NCI-H1105 (cell line): ENCODE measurements around the gene COL18A1.

Source experiments
- DNase-seq: peaks from one replicate; lab custom pipeline; 2025; lab: John Stamatoyannopoulos, UW

COL18A1 gene

GRCh38 chr21:45401916-45402900 is 2.8 kb upstream of the COL18A1 start:
- DNase-seq = no peak

DNA sequence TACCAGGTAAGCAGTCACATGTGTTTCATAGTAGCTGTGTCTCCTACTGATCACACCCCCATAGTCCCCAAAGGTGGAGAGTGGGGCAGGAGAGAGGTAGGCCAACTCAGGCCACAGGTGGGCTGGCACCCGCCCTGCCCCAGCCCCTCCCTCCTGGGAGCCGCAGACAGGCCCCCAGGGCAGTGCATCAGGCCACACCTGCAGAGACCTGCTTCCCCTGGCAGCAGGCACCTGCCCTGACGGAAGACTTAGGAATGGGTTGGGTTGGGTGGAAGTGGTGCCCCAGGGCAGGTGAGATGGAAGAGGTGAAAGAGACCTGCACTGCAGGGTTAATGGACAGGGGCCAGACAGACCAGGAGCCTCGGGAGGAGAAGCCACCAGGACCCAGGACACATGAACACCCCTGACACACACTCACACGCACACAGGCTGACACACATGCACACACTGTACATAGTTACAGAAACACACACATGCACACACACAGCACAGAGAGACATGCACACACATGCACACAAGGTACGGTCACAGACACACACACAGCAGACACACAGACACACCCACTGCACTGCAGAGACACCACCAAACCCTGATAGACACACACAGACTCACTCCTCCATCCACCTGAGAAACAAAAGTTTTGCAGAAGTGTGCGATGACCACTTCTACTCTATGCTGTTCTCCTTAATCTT is 1.7 kb upstream of the COL18A1 start:
- no peak for DNase-seq

DNA sequence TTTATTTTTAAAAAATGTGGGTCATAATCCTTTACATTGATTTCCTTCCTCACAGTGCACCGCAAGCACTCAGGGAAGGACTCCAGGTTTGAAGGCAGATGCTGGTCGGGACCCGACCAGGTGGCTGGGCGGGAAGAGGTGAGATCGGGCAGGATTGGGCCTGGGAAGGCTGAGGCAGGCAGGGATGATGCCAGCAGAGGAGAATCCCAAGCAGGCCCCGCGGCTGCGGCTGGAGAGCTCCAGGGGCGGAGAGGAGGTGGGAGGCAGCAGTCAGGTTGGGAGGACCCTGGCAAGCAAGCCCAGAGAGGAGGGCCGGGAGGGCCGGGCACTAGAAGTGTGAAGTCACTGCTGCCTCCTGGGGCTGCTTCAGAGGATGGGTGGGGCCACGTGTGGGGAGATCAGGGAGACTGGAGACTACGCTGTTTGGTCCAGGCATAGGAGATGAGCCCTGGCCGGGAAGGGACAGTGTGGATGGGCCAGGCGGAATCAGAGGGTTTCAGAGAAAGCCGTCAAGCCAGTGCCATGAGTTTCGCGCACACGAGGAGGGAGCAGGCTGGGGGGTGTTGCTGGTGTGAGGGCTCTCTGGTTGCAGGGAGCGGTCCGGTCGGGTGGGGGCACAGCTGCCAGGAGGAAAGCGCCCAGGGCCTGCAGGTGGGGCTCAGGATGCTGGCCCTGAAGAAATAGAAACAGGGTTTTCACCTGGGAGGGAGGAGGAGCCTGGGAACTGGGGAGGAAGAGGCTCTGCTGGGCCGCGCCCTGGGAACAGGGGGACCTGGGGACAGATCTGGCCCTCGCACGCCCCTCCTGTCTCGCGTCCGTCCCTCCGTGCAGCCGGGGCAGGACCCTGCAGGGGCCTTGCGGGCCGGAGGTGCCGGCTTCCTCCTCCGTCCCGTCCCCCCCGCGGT is 888 bp upstream of the COL18A1 start:
- peak; percentile 23 for DNase-seq

GRCh38 chr21:45405271-45405818 is 380 bp downstream of the COL18A1 start:
- no peak for DNase-seq

- peak; percentile 15 for DNase-seq
Observed at GRCh38 chr21:45405819-45406762, 1.1 kb downstream of the COL18A1 start.

GRCh38 chr21:45406801-45407628 is 2.0 kb downstream of the COL18A1 start:
- DNase-seq = no peak

DNA sequence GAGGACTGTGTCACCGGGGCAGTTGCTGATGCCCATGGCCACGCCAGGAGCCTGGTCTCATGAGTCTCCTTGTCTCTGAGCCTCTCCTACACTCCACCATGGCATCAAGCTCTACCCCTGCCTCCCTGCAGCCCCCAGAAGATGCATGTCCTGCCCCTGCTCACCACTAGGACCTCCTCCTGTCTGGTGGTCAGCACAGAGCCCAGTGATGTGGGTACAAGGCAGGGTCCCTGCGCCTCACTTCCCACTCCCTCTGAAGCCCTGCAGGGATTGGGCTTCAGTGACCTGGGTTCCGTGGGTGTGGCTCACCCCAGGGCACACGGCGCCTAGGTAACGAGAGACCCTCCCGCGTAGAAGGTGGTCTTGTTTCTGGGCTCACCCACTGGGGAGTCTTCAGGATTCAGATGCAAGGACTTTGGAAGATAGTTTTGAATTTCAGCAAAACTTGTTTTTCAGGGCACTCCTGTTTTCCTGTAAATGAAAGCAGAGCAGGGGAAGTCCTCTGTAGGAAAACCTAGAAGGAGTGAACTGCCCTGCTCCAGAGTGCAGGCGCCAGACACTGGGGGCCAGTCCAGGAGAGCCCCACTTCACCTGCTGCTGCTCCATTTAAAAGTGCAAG is 2.8 kb downstream of the COL18A1 start:
- no peak for DNase-seq

- DNase-seq = no peak
Observed at GRCh38 chr21:45408271-45408791, 3.4 kb downstream of the COL18A1 start.

GRCh38 chr21:45408801-45409261 is 3.9 kb downstream of the COL18A1 start:
- no peak for DNase-seq

- DNase-seq = no peak
Observed at GRCh38 chr21:45409466-45410150, 4.6 kb downstream of the COL18A1 start.

- DNase-seq = no peak
Observed at GRCh38 chr21:45410151-45410864, 5.3 kb downstream of the COL18A1 start.

DNA sequence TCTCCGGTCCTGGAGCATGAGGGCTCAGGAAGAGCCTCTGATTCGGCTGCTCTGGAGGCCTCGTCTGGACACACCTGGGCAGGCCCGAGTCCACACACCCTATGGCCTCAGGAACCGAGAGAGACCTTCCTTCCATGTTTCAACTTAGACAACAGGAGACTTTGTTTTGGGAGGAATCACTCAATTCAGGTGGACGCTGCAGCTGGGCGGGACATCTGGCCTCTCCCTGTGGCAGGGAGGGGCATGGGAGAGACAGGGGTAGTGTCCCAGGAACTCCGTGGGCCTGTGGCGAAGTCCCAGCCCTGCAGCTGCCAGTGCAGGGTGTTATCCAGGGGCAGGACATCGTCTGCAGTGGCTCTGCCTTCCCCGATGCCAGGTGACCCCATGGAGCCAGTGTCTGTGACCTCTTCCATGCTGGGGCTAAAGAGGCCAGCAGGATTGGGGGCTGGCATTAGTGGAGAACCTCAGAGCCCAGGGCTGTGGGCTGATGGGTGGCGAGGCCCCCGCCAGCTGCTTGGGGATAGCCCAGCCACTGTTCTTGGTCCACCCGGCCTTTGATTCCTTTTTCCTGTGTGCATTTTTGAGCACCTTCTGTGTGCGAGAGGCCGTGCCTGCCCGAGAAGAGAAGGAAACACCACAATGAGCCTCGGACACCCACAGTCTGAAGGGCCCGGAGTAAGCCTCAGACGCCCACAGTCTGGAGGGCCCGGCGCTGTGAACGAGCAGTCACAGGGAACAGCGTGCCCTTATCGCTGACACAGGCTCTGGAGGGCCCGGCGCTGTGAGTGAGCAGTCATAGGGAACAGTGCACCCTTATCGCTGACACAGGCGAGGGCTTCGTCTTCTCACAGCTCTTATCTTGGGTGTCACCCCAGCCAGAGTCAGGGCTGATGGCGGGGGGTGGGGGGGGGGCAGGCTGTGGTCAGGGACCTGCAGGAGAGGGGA is 6.2 kb downstream of the COL18A1 start:
- no peak for DNase-seq

- no peak for DNase-seq
Observed at GRCh38 chr21:45411810-45412206, 6.8 kb downstream of the COL18A1 start.

GRCh38 chr21:45412491-45412890 is 7.5 kb downstream of the COL18A1 start:
- DNase-seq = no peak

- no peak for DNase-seq
Observed at GRCh38 chr21:45412909-45413611, 8.1 kb downstream of the COL18A1 start.

DNA sequence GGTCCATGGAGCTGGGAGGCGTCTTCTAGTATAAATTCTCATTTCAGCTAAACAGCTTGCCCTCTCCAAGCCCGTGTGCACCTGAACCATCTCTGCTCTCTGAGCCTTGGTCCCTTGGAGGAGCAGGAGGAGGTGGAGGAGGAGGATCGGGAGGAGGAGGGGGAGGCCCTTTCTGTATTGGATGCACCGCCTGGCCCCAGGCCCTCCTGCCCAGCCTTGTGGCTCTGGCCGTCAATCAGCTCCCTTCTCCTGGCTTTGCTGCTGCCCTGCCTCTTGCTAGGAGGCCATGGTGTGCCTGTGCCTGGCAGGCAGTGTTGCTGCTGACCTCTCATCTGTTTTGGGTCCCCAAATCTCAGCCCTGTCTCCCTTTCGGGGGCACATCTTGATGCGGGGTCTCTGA is 9.0 kb downstream of the COL18A1 start:
- DNase-seq = no peak
